GM23338 (cell line): Measurements from ENCODE around the gene FOCAD. TPM values are rescaled to one million over a fixed set of nuclear protein-coding genes. Genes with fewer than 3 reads are reported as not detected.

Experiments used
- ATAC-seq: fragments of 200-7000 bp; cut with Tn5 transposase; 3 replicates; pipeline ENCODE4 v1.9.1; 2020
- DNase-seq: peaks from one replicate; pipeline ENCODE4 v3.0.0-alpha.2; 2015; ENCODE audit warnings: low spot score
- H2AFZ ChIP-seq: fragments of 200-600 bp; sonication (generic); 2 replicates; pipeline ENCODE4 v1.8.0; 2016; ENCODE audit warnings: antibody characterized with exemption, mild to moderate bottlenecking, moderate library complexity
- H3F3A ChIP-seq: fragments of 200-600 bp; sonication (generic); replicated peaks from 2 replicates; pipeline ENCODE4 v1.8.0; 2017; ENCODE audit warnings: antibody characterized with exemption, mixed run types, low read depth
- H3K27ac ChIP-seq: fragments of 200-600 bp; sonication (generic); 2 replicates; pipeline ENCODE4 v1.6.1; 2016; ENCODE audit warnings: low read depth
- H3K27me3 ChIP-seq: fragments of 200-600 bp; sonication (generic); 2 replicates; pipeline ENCODE4 v1.8.0; 2016; ENCODE audit warnings: mild to moderate bottlenecking, mixed run types, moderate library complexity; ENCODE audit not compliant: insufficient read depth
- H3K36me3 ChIP-seq: fragments of 200-600 bp; sonication (generic); 2 replicates; pipeline ENCODE4 v1.8.0; 2016; ENCODE audit warnings: mild to moderate bottlenecking; ENCODE audit not compliant: insufficient read depth
- H3K4me1 ChIP-seq: fragments of 200-600 bp; sonication (generic); 2 replicates; pipeline ENCODE4 v1.8.0; 2016; ENCODE audit warnings: mild to moderate bottlenecking, moderate library complexity; ENCODE audit not compliant: insufficient read depth
- H3K4me2 ChIP-seq: fragments of 200-600 bp; sonication (generic); 2 replicates; pipeline ENCODE4 v1.7.1; 2017; ENCODE audit warnings: mixed run types
- H3K4me3 ChIP-seq: fragments of 200-600 bp; sonication (generic); 2 replicates; pipeline ENCODE4 v1.6.1; 2016; ENCODE audit warnings: mixed run types
- H3K79me2 ChIP-seq: fragments of 200-600 bp; sonication (generic); replicated peaks from 2 replicates; pipeline ENCODE4 v1.8.0; 2017; ENCODE audit warnings: mild to moderate bottlenecking; ENCODE audit not compliant: insufficient read depth
- H3K9me2 ChIP-seq: fragments of 200-600 bp; sonication (generic); 2 replicates; pipeline ENCODE4 v1.8.0; 2017; ENCODE audit not compliant: insufficient read depth
- H4K20me1 ChIP-seq: fragments of 200-600 bp; sonication (generic); replicated peaks from 2 replicates; pipeline ENCODE4 v1.8.0; 2017; ENCODE audit warnings: mild to moderate bottlenecking; ENCODE audit not compliant: insufficient read depth
- H3K27ac Mint-ChIP-seq: 2 replicates; pipeline ENCODE4 v1.8.0; 2020; ENCODE audit warnings: inconsistent platforms, mild to moderate bottlenecking, moderate library complexity, mixed read lengths
- H3K27me3 Mint-ChIP-seq: 3 replicates; pipeline ENCODE4 v1.8.0; 2022; ENCODE audit warnings: low read depth, mild to moderate bottlenecking, moderate library complexity, mixed read lengths, inconsistent platforms; ENCODE audit not compliant: insufficient read depth, poor library complexity
- H3K36me3 Mint-ChIP-seq: 3 replicates; pipeline ENCODE4 v1.8.0; 2021; ENCODE audit warnings: low read depth, mild to moderate bottlenecking, inconsistent platforms, moderate library complexity, mixed read lengths
- H3K4me1 Mint-ChIP-seq: 3 replicates; pipeline ENCODE4 v1.8.0; 2020; ENCODE audit warnings: mild to moderate bottlenecking, inconsistent platforms, mixed read lengths
- H3K4me3 Mint-ChIP-seq: 3 replicates; pipeline ENCODE4 v1.8.0; 2021; ENCODE audit warnings: moderate library complexity, mild to moderate bottlenecking, inconsistent platforms, mixed read lengths
- H3K9me3 Mint-ChIP-seq: 3 replicates; pipeline ENCODE4 v1.8.0; 2020; ENCODE audit warnings: moderate library complexity, mild to moderate bottlenecking, inconsistent platforms, mixed read lengths
- EZH2 ChIP-seq: fragments of 200-600 bp; sonication (generic); IDR thresholded peaks from one replicate; pipeline ENCODE4 v1.8.0; 2017; ENCODE audit warnings: antibody characterized with exemption, mild to moderate bottlenecking, low read depth; ENCODE audit not compliant: unreplicated experiment
- EZH2phosphoT487 ChIP-seq: fragments of 200-600 bp; sonication (generic); IDR thresholded peaks from one replicate; pipeline ENCODE4 v1.8.1; 2018; ENCODE audit warnings: antibody characterized with exemption; ENCODE audit not compliant: unreplicated experiment
- JUNB ChIP-seq: IDR thresholded peaks from one replicate; pipeline ENCODE4 v1.6.1; 2016; ENCODE audit warnings: antibody characterized with exemption; ENCODE audit not compliant: unreplicated experiment
- NANOG ChIP-seq: IDR thresholded peaks from 2 replicates; pipeline ENCODE4 v1.6.1; 2016; ENCODE audit warnings: antibody characterized with exemption, borderline replicate concordance
- POLR2AphosphoS5 ChIP-seq: IDR thresholded peaks from 2 replicates; pipeline ENCODE4 v1.6.1; 2016; ENCODE audit warnings: antibody characterized with exemption, low read depth
- ZNF114 ChIP-seq: fragments of 250-450 bp; sonication (Bioruptor Pico); IDR thresholded peaks from 2 replicates; pipeline ENCODE4 v1.5.0; 2020; ENCODE audit warnings: mild to moderate bottlenecking, moderate library complexity
- polyA plus RNA-seq: library from polyadenylated mRNA; unstranded; fragments of >200 nt; fragmentation: Nextera tagmentation; extraction: Ambion mirVana; gene quantifications from 2 replicates; pipeline ENCODE4 v1.2.1, GENCODE V29; 2016
- total RNA-seq: library from RNA; depleted of rRNA; stranded (reverse); fragments of >200 nt; shearing (Covaris generic); gene quantifications from 2 replicates; pipeline ENCODE4 v1.2.3, GENCODE V29; 2014
- TF ChIP-seq, protein P1 (sequence below): IDR thresholded peaks from 2 replicates; pipeline ENCODE4 v1.6.1; 2016; ENCODE audit warnings: antibody characterized with exemption
- TF ChIP-seq, protein P2 (sequence below): fragments of 250-450 bp; sonication (Bioruptor Pico); IDR thresholded peaks from 2 replicates; pipeline ENCODE4 v1.5.0; 2020; ENCODE audit warnings: mild to moderate bottlenecking, moderate library complexity

FOCAD gene
- total and polyA plus RNA-seq, 2 experiments from 2014 or later: 13.7 to 66.5 TPM

DNA sequence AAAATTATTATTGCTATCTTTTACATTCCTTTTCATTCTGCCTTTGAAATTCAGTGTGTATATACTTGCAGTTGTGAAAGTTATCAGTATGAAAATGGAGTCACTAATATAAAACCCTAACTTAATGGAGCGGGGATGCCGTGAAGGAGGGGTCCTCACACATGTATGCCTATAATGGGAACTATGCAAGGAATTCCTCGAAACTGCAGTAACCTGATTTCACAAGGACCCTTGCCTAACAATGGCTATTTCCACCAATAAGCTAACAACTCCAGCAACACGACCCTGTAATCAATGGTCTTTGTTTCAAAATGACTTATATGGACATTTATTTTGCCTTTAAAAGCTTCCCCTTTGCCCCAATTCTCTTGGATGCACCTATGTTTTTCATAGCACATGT, 49.2 kb upstream of the FOCAD start:
- TF ChIP-seq, protein P1, sequence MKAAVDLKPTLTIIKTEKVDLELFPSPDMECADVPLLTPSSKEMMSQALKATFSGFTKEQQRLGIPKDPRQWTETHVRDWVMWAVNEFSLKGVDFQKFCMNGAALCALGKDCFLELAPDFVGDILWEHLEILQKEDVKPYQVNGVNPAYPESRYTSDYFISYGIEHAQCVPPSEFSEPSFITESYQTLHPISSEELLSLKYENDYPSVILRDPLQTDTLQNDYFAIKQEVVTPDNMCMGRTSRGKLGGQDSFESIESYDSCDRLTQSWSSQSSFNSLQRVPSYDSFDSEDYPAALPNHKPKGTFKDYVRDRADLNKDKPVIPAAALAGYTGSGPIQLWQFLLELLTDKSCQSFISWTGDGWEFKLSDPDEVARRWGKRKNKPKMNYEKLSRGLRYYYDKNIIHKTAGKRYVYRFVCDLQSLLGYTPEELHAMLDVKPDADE: no peak
- no peak for TF ChIP-seq EZH2
- TF ChIP-seq, protein P2, sequence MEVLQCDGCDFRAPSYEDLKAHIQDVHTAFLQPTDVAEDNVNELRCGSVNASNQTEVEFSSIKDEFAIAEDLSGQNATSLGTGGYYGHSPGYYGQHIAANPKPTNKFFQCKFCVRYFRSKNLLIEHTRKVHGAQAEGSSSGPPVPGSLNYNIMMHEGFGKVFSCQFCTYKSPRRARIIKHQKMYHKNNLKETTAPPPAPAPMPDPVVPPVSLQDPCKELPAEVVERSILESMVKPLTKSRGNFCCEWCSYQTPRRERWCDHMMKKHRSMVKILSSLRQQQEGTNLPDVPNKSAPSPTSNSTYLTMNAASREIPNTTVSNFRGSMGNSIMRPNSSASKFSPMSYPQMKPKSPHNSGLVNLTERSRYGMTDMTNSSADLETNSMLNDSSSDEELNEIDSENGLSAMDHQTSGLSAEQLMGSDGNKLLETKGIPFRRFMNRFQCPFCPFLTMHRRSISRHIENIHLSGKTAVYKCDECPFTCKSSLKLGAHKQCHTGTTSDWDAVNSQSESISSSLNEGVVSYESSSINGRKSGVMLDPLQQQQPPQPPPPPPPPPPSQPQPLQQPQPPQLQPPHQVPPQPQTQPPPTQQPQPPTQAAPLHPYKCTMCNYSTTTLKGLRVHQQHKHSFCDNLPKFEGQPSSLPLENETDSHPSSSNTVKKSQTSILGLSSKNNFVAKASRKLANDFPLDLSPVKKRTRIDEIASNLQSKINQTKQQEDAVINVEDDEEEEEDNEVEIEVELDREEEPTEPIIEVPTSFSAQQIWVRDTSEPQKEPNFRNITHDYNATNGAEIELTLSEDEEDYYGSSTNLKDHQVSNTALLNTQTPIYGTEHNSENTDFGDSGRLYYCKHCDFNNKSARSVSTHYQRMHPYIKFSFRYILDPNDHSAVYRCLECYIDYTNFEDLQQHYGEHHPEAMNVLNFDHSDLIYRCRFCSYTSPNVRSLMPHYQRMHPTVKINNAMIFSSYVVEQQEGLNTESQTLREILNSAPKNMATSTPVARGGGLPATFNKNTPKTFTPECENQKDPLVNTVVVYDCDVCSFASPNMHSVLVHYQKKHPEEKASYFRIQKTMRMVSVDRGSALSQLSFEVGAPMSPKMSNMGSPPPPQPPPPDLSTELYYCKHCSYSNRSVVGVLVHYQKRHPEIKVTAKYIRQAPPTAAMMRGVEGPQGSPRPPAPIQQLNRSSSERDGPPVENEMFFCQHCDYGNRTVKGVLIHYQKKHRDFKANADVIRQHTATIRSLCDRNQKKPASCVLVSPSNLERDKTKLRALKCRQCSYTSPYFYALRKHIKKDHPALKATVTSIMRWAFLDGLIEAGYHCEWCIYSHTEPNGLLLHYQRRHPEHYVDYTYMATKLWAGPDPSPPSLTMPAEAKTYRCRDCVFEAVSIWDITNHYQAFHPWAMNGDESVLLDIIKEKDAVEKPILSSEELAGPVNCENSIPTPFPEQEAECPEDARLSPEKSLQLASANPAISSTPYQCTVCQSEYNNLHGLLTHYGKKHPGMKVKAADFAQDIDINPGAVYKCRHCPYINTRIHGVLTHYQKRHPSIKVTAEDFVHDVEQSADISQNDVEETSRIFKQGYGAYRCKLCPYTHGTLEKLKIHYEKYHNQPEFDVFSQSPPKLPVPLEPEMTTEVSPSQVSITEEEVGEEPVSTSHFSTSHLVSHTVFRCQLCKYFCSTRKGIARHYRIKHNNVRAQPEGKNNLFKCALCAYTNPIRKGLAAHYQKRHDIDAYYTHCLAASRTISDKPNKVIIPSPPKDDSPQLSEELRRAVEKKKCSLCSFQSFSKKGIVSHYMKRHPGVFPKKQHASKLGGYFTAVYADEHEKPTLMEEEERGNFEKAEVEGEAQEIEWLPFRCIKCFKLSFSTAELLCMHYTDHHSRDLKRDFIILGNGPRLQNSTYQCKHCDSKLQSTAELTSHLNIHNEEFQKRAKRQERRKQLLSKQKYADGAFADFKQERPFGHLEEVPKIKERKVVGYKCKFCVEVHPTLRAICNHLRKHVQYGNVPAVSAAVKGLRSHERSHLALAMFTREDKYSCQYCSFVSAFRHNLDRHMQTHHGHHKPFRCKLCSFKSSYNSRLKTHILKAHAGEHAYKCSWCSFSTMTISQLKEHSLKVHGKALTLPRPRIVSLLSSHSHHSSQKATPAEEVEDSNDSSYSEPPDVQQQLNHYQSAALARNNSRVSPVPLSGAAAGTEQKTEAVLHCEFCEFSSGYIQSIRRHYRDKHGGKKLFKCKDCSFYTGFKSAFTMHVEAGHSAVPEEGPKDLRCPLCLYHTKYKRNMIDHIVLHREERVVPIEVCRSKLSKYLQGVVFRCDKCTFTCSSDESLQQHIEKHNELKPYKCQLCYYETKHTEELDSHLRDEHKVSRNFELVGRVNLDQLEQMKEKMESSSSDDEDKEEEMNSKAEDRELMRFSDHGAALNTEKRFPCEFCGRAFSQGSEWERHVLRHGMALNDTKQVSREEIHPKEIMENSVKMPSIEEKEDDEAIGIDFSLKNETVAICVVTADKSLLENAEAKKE (CRISPR knock-in tag): no peak
- no peak for TF ChIP-seq POLR2AphosphoS5
- no peak for TF ChIP-seq EZH2phosphoT487
- no peak for TF ChIP-seq JUNB
- no peak for TF ChIP-seq ZNF114 (CRISPR knock-in tag)
- no peak for TF ChIP-seq NANOG
- Histone ChIP-seq H3K27ac (peak overlapping the region; percentile 41; the same call in 1 of the 2 replicates), H3K36me3 (no peaks in the 10 kb centered on the region), H3K4me2 (peak overlapping the region; percentile 40), H3K4me1 (peaks cover 21% of the 10 kb centered on the region), H3K4me3 (no peak overlapping the region), H4K20me1 (no peaks in the 10 kb centered on the region), H3K27me3 (no peaks in the 10 kb centered on the region), H3K79me2 (no peaks in the 10 kb centered on the region), H2AFZ (no peak overlapping the region), H3K9me2 (no peaks in the 10 kb centered on the region), H3F3A (no peaks in the 10 kb centered on the region)
- no peaks in the 10 kb centered on the region for H3K36me3 Mint-ChIP-seq
- H3K9me3 Mint-ChIP-seq: no peaks in the 10 kb centered on the region
- no peak overlapping the region for H3K4me3 Mint-ChIP-seq
- peak; percentile 75 for ATAC-seq
- peaks cover 29% of the 10 kb centered on the region for H3K4me1 Mint-ChIP-seq
- peak overlapping the region; percentile 38; the same call in 1 of the 2 replicates for H3K27ac Mint-ChIP-seq
- peak; percentile 73 for DNase-seq
- H3K27me3 Mint-ChIP-seq: no peaks in the 10 kb centered on the region
